Measurements from ENCODE around the gene SLC6A1.

- TF ChIP-seq CTCF (IDR thresholded peaks at IDR 0.05; ENCODE audit: low read depth, low read length) (no peak), EZH2phosphoT487 (IDR thresholded peaks at IDR 0.05; ENCODE audit: low read depth) (no peak)
Observed at GRCh38 chr3:10956531-10956930, 36.0 kb upstream of the SLC6A1 start.

Measured in OCI-LY3 (cell line).